T-cell (primary cell): Measurements from ENCODE around the gene PHF12. TPM values are rescaled to one million over a fixed set of nuclear protein-coding genes. Genes with fewer than 3 reads are reported as not detected.

Source experiments
- ATAC-seq, 4 experiments: fragments of 200-7000 bp in 3 of 4; fragments of 150-1000 bp in 1 of 4; cut with Tn5 transposase; replicated peaks in 1 of 4; 1 replicate in 3 of 4; 2 replicates in 1 of 4; pipeline ENCODE4 v1.10.0; 2021; ENCODE audit warnings: moderate library complexity in 3 of 4, mild to moderate bottlenecking in 2 of 4, moderate number of reproducible peaks in 1 of 4
- CTCF ChIA-PET, 2 donors: fragments of 300-600 bp; sonication (Branson Sonifier 250); formaldehyde crosslinking; loops; one replicate each; lab custom pipeline; 2022; ENCODE audit warnings: antibody characterized with exemption in 2 of 2; lab: Charles Lee
- POLR2A ChIA-PET, 2 donors: fragments of 300-600 bp; sonication (Branson Sonifier 250); formaldehyde crosslinking; loops; one replicate each; lab custom pipeline; 2022; ENCODE audit warnings: antibody characterized with exemption in 2 of 2; lab: Charles Lee
- DNase-seq, 35 experiments: peaks; one replicate each; pipeline versions ENCODE4 v3.0.0 to v3.0.0-alpha.2; 2013 to 2023
- H3K27ac ChIP-seq: one replicate; pipeline ENCODE4 v1.5.1; 2013; ENCODE audit warnings: low read length
- H3K27me3 ChIP-seq, 2 experiments: replicated peaks in 1 of 2; 1 replicate in 1 of 2; 2 replicates in 1 of 2; pipeline versions ENCODE4 v1.6.1 to v1.7.0; 2013; ENCODE audit warnings: low read length in 1 of 2, mixed read lengths in 1 of 2; ENCODE audit not compliant: control insufficient read depth in 2 of 2, insufficient read depth in 2 of 2; ENCODE audit errors: extremely low read depth in 1 of 2
- H3K36me3 ChIP-seq, 2 donors: 1 replicate in 1 of 2; 2 replicates in 1 of 2; pipeline versions ENCODE4 v1.6.1 to v1.7.0; 2013; ENCODE audit warnings: low read length in 1 of 2; ENCODE audit not compliant: control insufficient read depth in 2 of 2, insufficient read depth in 1 of 2; ENCODE audit errors: extremely low read depth in 1 of 2
- H3K4me1 ChIP-seq, 2 experiments: 1 replicate in 1 of 2; 2 replicates in 1 of 2; pipeline versions ENCODE4 v1.6.1 to v1.7.0; 2013; ENCODE audit warnings: low read length in 2 of 2, mixed read lengths in 1 of 2; ENCODE audit not compliant: insufficient read depth in 2 of 2, control insufficient read depth in 1 of 2; ENCODE audit errors: extremely low read depth in 1 of 2
- H3K4me3 ChIP-seq, 2 donors: 1 replicate in 1 of 2; 2 replicates in 1 of 2; pipeline versions ENCODE4 v1.5.1 to v1.7.0; 2013; ENCODE audit warnings: mild to moderate bottlenecking in 2 of 2, low read length in 1 of 2, moderate library complexity in 1 of 2; ENCODE audit not compliant: control insufficient read depth in 1 of 2; ENCODE audit errors: extremely low read depth in 1 of 2
- H3K9me3 ChIP-seq: 2 replicates; pipeline ENCODE4 v1.7.0; 2013
- H3K27ac Mint-ChIP-seq, 2 donors: one replicate each; pipeline ENCODE4 v1.8.0; 2020 to 2021; ENCODE audit warnings: mild to moderate bottlenecking in 2 of 2, mixed read lengths in 2 of 2
- H3K27me3 Mint-ChIP-seq, 2 donors: one replicate each; pipeline ENCODE4 v1.8.0; 2021 to 2022; ENCODE audit warnings: mixed read lengths in 2 of 2
- H3K36me3 Mint-ChIP-seq: one replicate; pipeline ENCODE4 v1.8.0; 2021; ENCODE audit warnings: mixed read lengths
- H3K4me1 Mint-ChIP-seq, 3 donors: one replicate each; pipeline ENCODE4 v1.8.0; 2020 to 2022; ENCODE audit warnings: mixed read lengths in 3 of 3, mild to moderate bottlenecking in 1 of 3
- H3K4me3 Mint-ChIP-seq, 3 donors: one replicate each; pipeline ENCODE4 v1.8.0; 2020 to 2022; ENCODE audit warnings: mild to moderate bottlenecking in 3 of 3, mixed read lengths in 3 of 3, moderate library complexity in 3 of 3
- H3K9me3 Mint-ChIP-seq, 3 donors: one replicate each; pipeline ENCODE4 v1.8.0; 2020 to 2022; ENCODE audit warnings: mixed read lengths in 3 of 3
- WGBS: methylation state at CpG from one replicate; pipeline ENCODE4 v1.1.5; 2013; ENCODE audit warnings: missing lambda C conversion rate; ENCODE audit not compliant: insufficient coverage; 5-methylcytosine and 5-hydroxymethylcytosine counted together
- total RNA-seq, 35 experiments: library from RNA in 6 of 35; stranded (reverse) in 6 of 35; fragments of 120-200 nt in 1 of 35; gene quantifications; one replicate each; pipeline versions ENCODE4 v1.2.1 to v1.2.4 and lab custom pipeline; 2013 to 2026

Gene PHF12
- total RNA-seq, 5 donors from 2014 or later (not counting 1 experiment from before 2014, with no cell fraction given) = 121 to 176 (median 123) TPM

DNA sequence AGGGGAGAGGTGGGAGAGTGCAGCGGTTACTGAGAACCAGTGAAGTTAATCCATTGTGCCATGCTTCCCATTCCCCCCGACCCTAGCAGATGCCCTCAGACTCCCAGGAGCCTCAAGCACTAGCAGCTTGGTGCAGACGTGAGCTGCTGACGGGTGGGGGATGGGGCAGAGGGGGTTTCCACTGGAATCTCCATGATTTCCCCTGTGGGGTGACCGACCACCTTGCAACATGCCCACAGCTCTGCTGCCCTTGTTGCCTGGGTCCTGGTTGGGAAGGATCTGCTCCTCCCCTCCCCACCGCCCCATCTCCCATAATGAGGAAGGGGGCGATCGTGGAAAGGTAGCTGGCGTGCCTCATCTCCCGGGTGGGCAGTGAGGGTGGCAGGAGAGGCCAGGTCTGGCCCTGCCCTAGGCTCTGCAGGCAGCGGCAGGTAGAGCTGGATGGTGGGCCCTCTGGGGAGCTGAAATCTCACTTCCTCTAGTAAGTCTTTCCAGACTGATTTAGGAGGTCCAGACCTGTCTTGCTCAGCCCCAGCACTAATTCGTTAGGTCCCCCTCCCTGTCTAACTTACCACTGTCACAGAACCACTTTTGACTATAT, 63.3 kb downstream of the PHF12 start:
- Histone ChIP-seq H3K4me1 (peaks cover 5 to 30% of the 10 kb centered on the region in 2 experiments), H3K4me3 (no peak overlapping the region), H3K36me3 (peaks cover 6 to 63% of the 10 kb centered on the region in 2 donors), H3K27me3 (no peaks in the 10 kb centered on the region), H3K27ac (no peak overlapping the region), H3K9me3 (no peaks in the 10 kb centered on the region)
- no peak for ATAC-seq
- WGBS = 100% methylated on average over 2 of the region's 12 CpGs
- Mint-ChIP-seq H3K4me1 (peaks cover 38 to 52% (median 45%) of the 10 kb centered on the region in 3 donors), H3K27ac (no peak overlapping the region), H3K36me3 (peaks cover 25% of the 10 kb centered on the region), H3K4me3 (no peak overlapping the region), H3K27me3 (no peaks in the 10 kb centered on the region), H3K9me3 (no peaks in the 10 kb centered on the region)
- CTCF ChIA-PET = no interaction called here
- DNase-seq = no peak
- POLR2A ChIA-PET = interaction anchor here in 1 of 2 donors (0.6 kb wide), 1 partner anchor 34 kb away, joined by 4 read pairs; no protein-coding TSS in a partner anchor

GRCh38 chr17:28885951-28886350, 65.4 kb downstream of the PHF12 start:
- H3K27ac Mint-ChIP-seq = no peak overlapping the region
- Histone ChIP-seq H3K36me3 (peaks cover 6 to 73% of the 10 kb centered on the region in 2 donors), H3K27ac (no peak overlapping the region), H3K4me1 (peaks cover 0 to 17% of the 10 kb centered on the region in 2 experiments), H3K4me3 (no peak overlapping the region), H3K9me3 (no peaks in the 10 kb centered on the region), H3K27me3 (no peaks in the 10 kb centered on the region)
- no peak for DNase-seq
- no peaks in the 10 kb centered on the region for H3K9me3 Mint-ChIP-seq
- ChIA-PET POLR2A (no interaction called here), CTCF (no interaction called here)
- no peak for ATAC-seq
- no peak overlapping the region for H3K4me3 Mint-ChIP-seq
- peaks cover 37% of the 10 kb centered on the region for H3K36me3 Mint-ChIP-seq
- H3K27me3 Mint-ChIP-seq = no peaks in the 10 kb centered on the region
- 100% methylated on average over 6 of the region's 10 CpGs for WGBS
- H3K4me1 Mint-ChIP-seq = peaks cover 19 to 34% (median 26%) of the 10 kb centered on the region in 3 donors

- H3K36me3 ChIP-seq = peaks cover 8 to 79% of the 10 kb centered on the region in 2 donors
- H3K9me3 Mint-ChIP-seq = no peaks in the 10 kb centered on the region
These were observed 66.0 kb downstream of the PHF12 start for GRCh38 chr17:28885363-28885762.

GRCh38 chr17:28883967-28884702, 67.2 kb downstream of the PHF12 start:
- CTCF ChIA-PET = no interaction called here
- POLR2A ChIA-PET = no interaction called here
- H3K27me3 ChIP-seq = no peaks in the 10 kb centered on the region
- no peak overlapping the region for H3K4me3 ChIP-seq
- DNase-seq (no peak), ATAC-seq (no peak)
- Mint-ChIP-seq H3K27me3 (no peaks in the 10 kb centered on the region), H3K9me3 (no peaks in the 10 kb centered on the region), H3K4me3 (no peak overlapping the region), H3K36me3 (peaks cover 46% of the 10 kb centered on the region), H3K27ac (no peak overlapping the region), H3K4me1 (peaks cover 13 to 24% (median 14%) of the 10 kb centered on the region in 3 donors)
- H3K4me1 ChIP-seq = peaks cover 0 to 14% of the 10 kb centered on the region in 2 experiments
- WGBS = 89% methylated on average over 24 of the region's 27 CpGs
- H3K36me3 ChIP-seq = peaks cover 17 to 91% of the 10 kb centered on the region in 2 donors
- no peak overlapping the region for H3K27ac ChIP-seq
- no peaks in the 10 kb centered on the region for H3K9me3 ChIP-seq

More at GRCh38 chr17:28885363-28885762, 66.0 kb downstream of the PHF12 start:
- DNase-seq (no peak), ATAC-seq (no peak)
- ChIA-PET CTCF (no interaction called here), POLR2A (no interaction called here)
- no peak overlapping the region for H3K27ac ChIP-seq
- H3K4me3 ChIP-seq = no peak overlapping the region
- Mint-ChIP-seq H3K4me3 (no peak overlapping the region), H3K36me3 (peaks cover 39% of the 10 kb centered on the region), H3K27ac (no peak overlapping the region), H3K4me1 (peaks cover 16 to 30% (median 20%) of the 10 kb centered on the region in 3 donors), H3K27me3 (no peaks in the 10 kb centered on the region)
- H3K27me3 ChIP-seq = no peaks in the 10 kb centered on the region
- H3K9me3 ChIP-seq = no peaks in the 10 kb centered on the region
- WGBS = 100% methylated on average over 2 of the region's 4 CpGs
- H3K4me1 ChIP-seq = peaks cover 0 to 15% of the 10 kb centered on the region in 2 experiments

GRCh38 chr17:28882154-28882895, 69.0 kb downstream of the PHF12 start:
- no peak for ATAC-seq
- no peak for DNase-seq
- Histone ChIP-seq H3K4me1 (peaks cover 0 to 5% of the 10 kb centered on the region in 2 experiments), H3K36me3 (peaks cover 12 to 91% of the 10 kb centered on the region in 2 donors), H3K9me3 (no peaks in the 10 kb centered on the region), H3K4me3 (no peak overlapping the region), H3K27me3 (no peaks in the 10 kb centered on the region), H3K27ac (no peak overlapping the region)
- Mint-ChIP-seq H3K27me3 (no peaks in the 10 kb centered on the region), H3K36me3 (peaks cover 56% of the 10 kb centered on the region), H3K4me3 (no peak overlapping the region), H3K9me3 (no peaks in the 10 kb centered on the region), H3K4me1 (peaks cover 8 to 13% (median 13%) of the 10 kb centered on the region in 3 donors), H3K27ac (no peak overlapping the region)
- ChIA-PET POLR2A (no interaction called here), CTCF (no interaction called here)
- WGBS = 98% methylated on average over 5 of the region's 18 CpGs

DNA sequence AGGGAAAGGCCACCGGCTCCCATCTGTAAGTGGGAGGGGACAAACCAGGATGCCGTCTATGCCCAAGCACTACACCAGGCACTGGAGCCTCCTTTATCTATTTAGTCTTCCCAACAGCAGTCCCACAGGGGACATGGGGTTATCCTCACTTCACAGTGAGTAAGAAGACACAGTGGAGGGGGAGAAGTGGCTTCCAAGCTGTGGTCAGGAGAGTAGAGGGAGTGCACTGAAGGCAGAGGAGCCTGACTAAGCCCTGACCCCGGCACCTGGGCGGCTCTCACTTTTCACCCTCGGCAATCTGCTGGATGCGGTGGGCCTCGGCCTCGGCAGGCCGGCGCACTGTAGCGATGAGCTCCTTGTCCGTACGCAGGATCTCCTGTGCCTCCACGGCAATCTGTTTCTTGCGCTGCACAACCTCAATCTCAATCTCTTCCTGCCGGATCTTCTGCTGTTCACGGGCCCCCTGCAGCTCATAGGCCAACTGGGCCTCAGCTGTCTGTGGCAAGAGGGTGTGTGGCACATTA, 69.7 kb downstream of the PHF12 start:
- WGBS = 97% methylated on average over 15 of the region's 17 CpGs
- Histone ChIP-seq H3K4me3 (no peak overlapping the region), H3K27ac (no peak overlapping the region), H3K4me1 (peaks cover 0 to 5% of the 10 kb centered on the region in 2 experiments), H3K9me3 (no peaks in the 10 kb centered on the region), H3K36me3 (peaks cover 12 to 85% of the 10 kb centered on the region in 2 donors), H3K27me3 (no peaks in the 10 kb centered on the region)
- POLR2A ChIA-PET = no interaction called here
- DNase-seq = no peak
- H3K27me3 Mint-ChIP-seq = no peaks in the 10 kb centered on the region
- no peak overlapping the region for H3K27ac Mint-ChIP-seq
- ATAC-seq = no peak
- H3K4me3 Mint-ChIP-seq = no peak overlapping the region
- CTCF ChIA-PET = interaction anchor here in 1 of 2 donors (0.6 kb wide), 1 partner anchor 9 kb away, joined by 10 read pairs; no protein-coding TSS in a partner anchor
- peaks cover 56% of the 10 kb centered on the region for H3K36me3 Mint-ChIP-seq
- peaks cover 4 to 10% (median 9%) of the 10 kb centered on the region in 3 donors for H3K4me1 Mint-ChIP-seq
- H3K9me3 Mint-ChIP-seq = no peaks in the 10 kb centered on the region
